SK-N-SH (cell line): Measurements from ENCODE around the gene HPCAL4.

Experiments
- EP300 ChIP-seq, 2 experiments: IDR thresholded peaks; 2 replicates each; pipeline versions ENCODE4 v1.4.0 to v1.6.1; 2012; ENCODE audit warnings: borderline replicate concordance in 1 of 2, low read depth in 1 of 2, low read length in 1 of 2
- FOXJ3 ChIP-seq: sonication (generic); formaldehyde crosslinking; IDR thresholded peaks from 2 replicates; pipeline ENCODE4 v1.5.1; 2020; ENCODE audit warnings: mild to moderate bottlenecking, missing genetic modification reagents
- FOXM1 ChIP-seq: IDR thresholded peaks from 2 replicates; pipeline ENCODE4 v1.4.0; 2012; ENCODE audit warnings: low read depth, mild to moderate bottlenecking
- MEF2A ChIP-seq: IDR thresholded peaks from 2 replicates; pipeline ENCODE4 v1.4.0; 2012; ENCODE audit warnings: low read depth, borderline replicate concordance
- POLR2AphosphoS5 ChIP-seq: IDR thresholded peaks from 2 replicates; pipeline ENCODE4 v1.6.1; 2012; ENCODE audit warnings: low read depth, low read length
- REST ChIP-seq: IDR thresholded peaks from 2 replicates; pipeline ENCODE4 v1.6.1; 2012; ENCODE audit warnings: mild to moderate bottlenecking, low read depth, low read length, moderate library complexity
- RXRA ChIP-seq: IDR thresholded peaks from 2 replicates; pipeline ENCODE4 v1.4.0; 2012; ENCODE audit warnings: low read depth, mild to moderate bottlenecking, borderline replicate concordance
- TAF1 ChIP-seq: IDR thresholded peaks from 2 replicates; pipeline ENCODE4 v1.6.1; 2012; ENCODE audit warnings: low read depth, mild to moderate bottlenecking, low read length, moderate library complexity, borderline replicate concordance
- TF ChIP-seq, protein P1 (sequence below): fragments of 200-600 bp; sonication (generic); IDR thresholded peaks from 2 replicates; pipeline ENCODE4 v1.6.1; 2017; ENCODE audit warnings: antibody characterized with exemption, mild to moderate bottlenecking, moderate library complexity

- TF ChIP-seq FOXJ3 (no peak), EP300 (IDR thresholded peaks at IDR 0.05; ENCODE audit: borderline replicate concordance in 1 of 2, low read depth in 1 of 2, low read length in 1 of 2) (no peak), MEF2A (no peak), POLR2AphosphoS5 (no peak), FOXM1 (no peak), TAF1 (no peak), REST (peak; percentile 83), RXRA (no peak)
- TF ChIP-seq, protein P1, sequence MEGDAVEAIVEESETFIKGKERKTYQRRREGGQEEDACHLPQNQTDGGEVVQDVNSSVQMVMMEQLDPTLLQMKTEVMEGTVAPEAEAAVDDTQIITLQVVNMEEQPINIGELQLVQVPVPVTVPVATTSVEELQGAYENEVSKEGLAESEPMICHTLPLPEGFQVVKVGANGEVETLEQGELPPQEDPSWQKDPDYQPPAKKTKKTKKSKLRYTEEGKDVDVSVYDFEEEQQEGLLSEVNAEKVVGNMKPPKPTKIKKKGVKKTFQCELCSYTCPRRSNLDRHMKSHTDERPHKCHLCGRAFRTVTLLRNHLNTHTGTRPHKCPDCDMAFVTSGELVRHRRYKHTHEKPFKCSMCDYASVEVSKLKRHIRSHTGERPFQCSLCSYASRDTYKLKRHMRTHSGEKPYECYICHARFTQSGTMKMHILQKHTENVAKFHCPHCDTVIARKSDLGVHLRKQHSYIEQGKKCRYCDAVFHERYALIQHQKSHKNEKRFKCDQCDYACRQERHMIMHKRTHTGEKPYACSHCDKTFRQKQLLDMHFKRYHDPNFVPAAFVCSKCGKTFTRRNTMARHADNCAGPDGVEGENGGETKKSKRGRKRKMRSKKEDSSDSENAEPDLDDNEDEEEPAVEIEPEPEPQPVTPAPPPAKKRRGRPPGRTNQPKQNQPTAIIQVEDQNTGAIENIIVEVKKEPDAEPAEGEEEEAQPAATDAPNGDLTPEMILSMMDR, result no peak
Observed at GRCh38 chr1:39691383-39692151, at the start of gene HPCAL4.
